SK-N-SH (cell line): ENCODE measurements around the gene SHANK2. TPM values are rescaled to one million over a fixed set of nuclear protein-coding genes. Genes with fewer than 3 reads are reported as not detected.

Experiments used
- CTCF ChIA-PET: fragments of 300-600, 350-600 bp; formaldehyde crosslinking; extraction: SDS; loops from one replicate; lab custom pipeline; 2021; lab: Yijun Ruan, JAX
- POLR2A ChIA-PET: fragments of 350-600 bp; sonication (Branson Sonifier 250); formaldehyde crosslinking; extraction: SDS; loops from one replicate; lab custom pipeline; 2020; ENCODE audit warnings: antibody characterized with exemption, inconsistent platforms; lab: Yijun Ruan, JAX
- DNase-seq: peaks from one replicate; pipeline ENCODE4 v3.0.0; 2012
- H2AFZ ChIP-seq: fragments of 200-600 bp; sonication (generic); 2 replicates; pipeline ENCODE4 v1.8.1; 2016; ENCODE audit warnings: antibody characterized with exemption, mild to moderate bottlenecking, low read depth
- H3F3A ChIP-seq: fragments of 200-600 bp; sonication (generic); replicated peaks from 2 replicates; pipeline ENCODE3; 2016; ENCODE audit warnings: antibody characterized with exemption, mild to moderate bottlenecking; ENCODE audit not compliant: insufficient read depth
- H3K27ac ChIP-seq, 2 experiments: fragments of 200-500 bp in 1 of 2; fragments of 200-600 bp in 1 of 2; sonication (Bioruptor generic) in 1 of 2; sonication (generic), shearing (Covaris generic) in 1 of 2; 2 replicates each; pipeline versions ENCODE4 v1.5.1 to v1.6.1; 2014 to 2016; ENCODE audit warnings: low read depth in 2 of 2, inconsistent platforms in 1 of 2, low read length in 1 of 2, mild to moderate bottlenecking in 1 of 2, mixed read lengths in 1 of 2
- H3K27me3 ChIP-seq: fragments of 200-600 bp; sonication (generic), shearing (Covaris generic); 2 replicates; pipeline ENCODE4 v1.6.1; 2016; ENCODE audit warnings: mixed run types; ENCODE audit not compliant: insufficient read depth
- H3K36me3 ChIP-seq, 2 experiments: fragments of 200-500 bp in 1 of 2; fragments of 200-600 bp in 1 of 2; sonication (Bioruptor generic) in 1 of 2; sonication (generic) in 1 of 2; replicated peaks in 1 of 2; 2 replicates each; pipeline versions ENCODE3 to v1.5.1; 2014 to 2016; ENCODE audit warnings: low read length in 1 of 2, mild to moderate bottlenecking in 1 of 2; ENCODE audit not compliant: insufficient read depth in 2 of 2, control insufficient read depth in 1 of 2
- H3K4me1 ChIP-seq, 2 experiments: fragments of 200-500 bp in 1 of 2; fragments of 200-600 bp in 1 of 2; sonication (Bioruptor generic) in 1 of 2; sonication (generic), shearing (Covaris generic) in 1 of 2; 2 replicates each; pipeline versions ENCODE4 v1.5.1 to v1.6.1; 2014 to 2016; ENCODE audit warnings: low read depth in 1 of 2, low read length in 1 of 2, mixed run types in 1 of 2; ENCODE audit not compliant: insufficient read depth in 2 of 2, control insufficient read depth in 1 of 2
- H3K4me2 ChIP-seq: fragments of 200-600 bp; sonication (generic), shearing (Covaris generic); 2 replicates; pipeline ENCODE4 v1.6.1; 2017; ENCODE audit warnings: mixed run types
- H3K4me3 ChIP-seq, 2 experiments: fragments of 200-500 bp in 1 of 2; fragments of 200-600 bp in 1 of 2; sonication (Bioruptor generic) in 1 of 2; sonication (generic), shearing (Covaris generic) in 1 of 2; 2 replicates each; pipeline versions ENCODE4 v1.5.1 to v1.8.1; 2014 to 2016; ENCODE audit warnings: low read depth in 2 of 2, inconsistent platforms in 1 of 2, low read length in 1 of 2, mild to moderate bottlenecking in 1 of 2, mixed read lengths in 1 of 2, moderate library complexity in 1 of 2
- H3K79me2 ChIP-seq: fragments of 200-600 bp; sonication (generic); 2 replicates; pipeline ENCODE4 v1.8.1; 2017; ENCODE audit warnings: mild to moderate bottlenecking; ENCODE audit not compliant: insufficient read depth
- H3K9ac ChIP-seq: fragments of 200-600 bp; sonication (generic); 2 replicates; pipeline ENCODE4 v1.6.1; 2017; ENCODE audit warnings: mixed run types
- H3K9me2 ChIP-seq: fragments of 200-600 bp; sonication (generic); 2 replicates; pipeline ENCODE4 v1.6.1; 2017; ENCODE audit warnings: mixed run types
- H3K9me3 ChIP-seq: fragments of 200-600 bp; sonication (generic); 2 replicates; pipeline ENCODE4 v1.6.1; 2017; ENCODE audit warnings: mixed run types, mild to moderate bottlenecking, moderate library complexity
- H4K20me1 ChIP-seq: fragments of 200-600 bp; sonication (generic); 2 replicates; pipeline ENCODE4 v1.6.1; 2017; ENCODE audit warnings: mild to moderate bottlenecking, mixed run types; ENCODE audit not compliant: insufficient read depth
- CHD2 ChIP-seq: fragments of 150-350 bp; IDR thresholded peaks from 2 replicates; pipeline ENCODE4 v1.6.1; 2018; ENCODE audit warnings: low read length; ENCODE audit not compliant: partially characterized antibody
- GATA2 ChIP-seq: sonication (generic); formaldehyde crosslinking; IDR thresholded peaks from 2 replicates; pipeline ENCODE4 v1.5.0; 2020; ENCODE audit warnings: mild to moderate bottlenecking, missing genetic modification reagents
- JUND ChIP-seq: IDR thresholded peaks from 2 replicates; pipeline ENCODE4 v1.4.0; 2012
- MEF2A ChIP-seq: IDR thresholded peaks from 2 replicates; pipeline ENCODE4 v1.4.0; 2012; ENCODE audit warnings: low read depth, borderline replicate concordance
- NRF1 ChIP-seq: IDR thresholded peaks from 2 replicates; pipeline ENCODE4 v1.6.1; 2012; ENCODE audit warnings: low read depth, mild to moderate bottlenecking, low read length
- RAD21 ChIP-seq: IDR thresholded peaks from 2 replicates; pipeline ENCODE4 v1.6.1; 2012; ENCODE audit warnings: mild to moderate bottlenecking, low read length
- RCOR1 ChIP-seq: fragments of 150-350 bp; IDR thresholded peaks from 2 replicates; pipeline ENCODE4 v1.6.1; 2017; ENCODE audit warnings: antibody characterized with exemption, low read length
- RFX5 ChIP-seq: IDR thresholded peaks from 2 replicates; pipeline ENCODE4 v1.6.1; 2012; ENCODE audit warnings: mild to moderate bottlenecking, improper control_type of control experiment, low read length
- TEAD4 ChIP-seq: IDR thresholded peaks from 2 replicates; pipeline ENCODE4 v1.4.0; 2012; ENCODE audit warnings: mild to moderate bottlenecking, borderline replicate concordance; ENCODE audit not compliant: insufficient read depth
- whole genome bisulfite sequencing: methylation state at CpG from one replicate; pipeline ENCODE4 v1.1.6; 2017; ENCODE audit warnings: low lambda C conversion rate; 5-methylcytosine and 5-hydroxymethylcytosine counted together
- polyA plus RNA-seq, 3 experiments: library from polyadenylated mRNA; depleted of rRNA; stranded (reverse); fragments of >200 nt; gene quantifications; 2 replicates each; pipeline ENCODE4 v1.2.3, GENCODE V29; 2012
- TF ChIP-seq, protein P1 (sequence below): IDR thresholded peaks from 2 replicates; pipeline ENCODE4 v1.4.0; 2012; ENCODE audit warnings: low read depth
- TF ChIP-seq, protein P2 (sequence below): fragments of 150-350 bp; IDR thresholded peaks from 2 replicates; pipeline ENCODE4 v1.6.1; 2016; ENCODE audit warnings: mild to moderate bottlenecking, low read depth, low read length
- TF ChIP-seq, protein P3 (sequence below): fragments of 150-350 bp; IDR thresholded peaks from 2 replicates; pipeline ENCODE4 v1.6.1; 2017; ENCODE audit warnings: antibody characterized with exemption, low read length, low read depth, borderline replicate concordance
- TF ChIP-seq, protein P4 (sequence below): IDR thresholded peaks from 2 replicates; pipeline ENCODE4 v1.4.0; 2012; ENCODE audit warnings: low read depth, borderline replicate concordance
- TF ChIP-seq, protein P5 (sequence below): fragments of 200-600 bp; sonication (generic); IDR thresholded peaks from 2 replicates; pipeline ENCODE4 v1.6.1; 2017; ENCODE audit warnings: antibody characterized with exemption, mild to moderate bottlenecking, moderate library complexity
- TF ChIP-seq, protein P6 (sequence below): IDR thresholded peaks from 2 replicates; pipeline ENCODE4; 2012
- TF ChIP-seq, protein P7 (sequence below): IDR thresholded peaks from 2 replicates; pipeline ENCODE4 v1.4.0; 2012; ENCODE audit warnings: low read depth, borderline replicate concordance
- TF ChIP-seq, protein P8 (sequence below): IDR thresholded peaks from 2 replicates; pipeline ENCODE4 v1.6.1; 2012; ENCODE audit warnings: mild to moderate bottlenecking, low read depth, low read length, moderate library complexity

Gene SHANK2
- polyA plus RNA-seq, 1 of the 3 experiments (the other 2 are of a cell fraction), result under 0.01 TPM

DNA sequence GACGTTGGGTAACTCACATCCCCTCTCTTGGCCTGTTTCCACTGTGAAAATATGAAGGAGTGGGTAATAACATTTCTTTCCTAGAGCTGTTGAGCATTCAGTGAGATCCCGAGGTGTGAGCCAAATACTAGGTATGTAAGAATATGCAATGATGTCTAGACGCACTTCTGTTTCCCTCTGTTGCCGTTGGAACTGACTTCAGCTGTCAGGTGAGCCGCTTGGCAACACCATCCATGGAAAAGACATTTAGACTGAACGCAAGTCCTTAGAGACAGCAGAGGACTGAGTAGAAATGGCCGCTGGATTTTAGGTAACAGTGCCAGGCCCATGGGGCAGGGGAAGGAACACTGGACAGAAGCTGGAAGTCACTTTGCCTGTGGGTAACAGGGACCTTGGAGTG, 29.5 kb upstream of the SHANK2 start:
- Histone ChIP-seq H3K9ac (no peak overlapping the region), H3K4me2 (no peak overlapping the region), H3F3A (no peaks in the 10 kb centered on the region), H3K9me3 (no peaks in the 10 kb centered on the region), H2AFZ (no peak overlapping the region), H3K27ac (no peak overlapping the region), H3K4me1 (peaks cover 0 to 14% of the 10 kb centered on the region in 2 experiments; a peak in 1 of 4 replicates), H3K36me3 (no peaks in the 10 kb centered on the region), H3K4me3 (no peak overlapping the region), H4K20me1 (no peaks in the 10 kb centered on the region), H3K79me2 (no peaks in the 10 kb centered on the region), H3K27me3 (no peaks in the 10 kb centered on the region), H3K9me2 (no peaks in the 10 kb centered on the region)
- no peak for DNase-seq
- CTCF ChIA-PET, result no interaction called here
- POLR2A ChIA-PET, result no interaction called here
- WGBS, result 47% methylated on average over 7 of the region's 7 CpGs
- TF ChIP-seq, protein P1, sequence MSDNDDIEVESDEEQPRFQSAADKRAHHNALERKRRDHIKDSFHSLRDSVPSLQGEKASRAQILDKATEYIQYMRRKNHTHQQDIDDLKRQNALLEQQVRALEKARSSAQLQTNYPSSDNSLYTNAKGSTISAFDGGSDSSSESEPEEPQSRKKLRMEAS, result no peak
- TF ChIP-seq, protein P2, sequence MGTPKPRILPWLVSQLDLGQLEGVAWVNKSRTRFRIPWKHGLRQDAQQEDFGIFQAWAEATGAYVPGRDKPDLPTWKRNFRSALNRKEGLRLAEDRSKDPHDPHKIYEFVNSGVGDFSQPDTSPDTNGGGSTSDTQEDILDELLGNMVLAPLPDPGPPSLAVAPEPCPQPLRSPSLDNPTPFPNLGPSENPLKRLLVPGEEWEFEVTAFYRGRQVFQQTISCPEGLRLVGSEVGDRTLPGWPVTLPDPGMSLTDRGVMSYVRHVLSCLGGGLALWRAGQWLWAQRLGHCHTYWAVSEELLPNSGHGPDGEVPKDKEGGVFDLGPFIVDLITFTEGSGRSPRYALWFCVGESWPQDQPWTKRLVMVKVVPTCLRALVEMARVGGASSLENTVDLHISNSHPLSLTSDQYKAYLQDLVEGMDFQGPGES, result no peak
- TF ChIP-seq RCOR1 (no peak), RFX5 (no peak), MEF2A (no peak), CHD2 (no peak), NRF1 (no peak), TEAD4 (no peak), JUND (no peak), GATA2 (no peak)
- TF ChIP-seq, protein P3, sequence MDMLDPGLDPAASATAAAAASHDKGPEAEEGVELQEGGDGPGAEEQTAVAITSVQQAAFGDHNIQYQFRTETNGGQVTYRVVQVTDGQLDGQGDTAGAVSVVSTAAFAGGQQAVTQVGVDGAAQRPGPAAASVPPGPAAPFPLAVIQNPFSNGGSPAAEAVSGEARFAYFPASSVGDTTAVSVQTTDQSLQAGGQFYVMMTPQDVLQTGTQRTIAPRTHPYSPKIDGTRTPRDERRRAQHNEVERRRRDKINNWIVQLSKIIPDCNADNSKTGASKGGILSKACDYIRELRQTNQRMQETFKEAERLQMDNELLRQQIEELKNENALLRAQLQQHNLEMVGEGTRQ, result no peak
- TF ChIP-seq, protein P4, sequence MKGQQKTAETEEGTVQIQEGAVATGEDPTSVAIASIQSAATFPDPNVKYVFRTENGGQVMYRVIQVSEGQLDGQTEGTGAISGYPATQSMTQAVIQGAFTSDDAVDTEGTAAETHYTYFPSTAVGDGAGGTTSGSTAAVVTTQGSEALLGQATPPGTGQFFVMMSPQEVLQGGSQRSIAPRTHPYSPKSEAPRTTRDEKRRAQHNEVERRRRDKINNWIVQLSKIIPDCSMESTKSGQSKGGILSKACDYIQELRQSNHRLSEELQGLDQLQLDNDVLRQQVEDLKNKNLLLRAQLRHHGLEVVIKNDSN, result no peak
- TF ChIP-seq, protein P5, sequence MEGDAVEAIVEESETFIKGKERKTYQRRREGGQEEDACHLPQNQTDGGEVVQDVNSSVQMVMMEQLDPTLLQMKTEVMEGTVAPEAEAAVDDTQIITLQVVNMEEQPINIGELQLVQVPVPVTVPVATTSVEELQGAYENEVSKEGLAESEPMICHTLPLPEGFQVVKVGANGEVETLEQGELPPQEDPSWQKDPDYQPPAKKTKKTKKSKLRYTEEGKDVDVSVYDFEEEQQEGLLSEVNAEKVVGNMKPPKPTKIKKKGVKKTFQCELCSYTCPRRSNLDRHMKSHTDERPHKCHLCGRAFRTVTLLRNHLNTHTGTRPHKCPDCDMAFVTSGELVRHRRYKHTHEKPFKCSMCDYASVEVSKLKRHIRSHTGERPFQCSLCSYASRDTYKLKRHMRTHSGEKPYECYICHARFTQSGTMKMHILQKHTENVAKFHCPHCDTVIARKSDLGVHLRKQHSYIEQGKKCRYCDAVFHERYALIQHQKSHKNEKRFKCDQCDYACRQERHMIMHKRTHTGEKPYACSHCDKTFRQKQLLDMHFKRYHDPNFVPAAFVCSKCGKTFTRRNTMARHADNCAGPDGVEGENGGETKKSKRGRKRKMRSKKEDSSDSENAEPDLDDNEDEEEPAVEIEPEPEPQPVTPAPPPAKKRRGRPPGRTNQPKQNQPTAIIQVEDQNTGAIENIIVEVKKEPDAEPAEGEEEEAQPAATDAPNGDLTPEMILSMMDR, result no peak

DNA sequence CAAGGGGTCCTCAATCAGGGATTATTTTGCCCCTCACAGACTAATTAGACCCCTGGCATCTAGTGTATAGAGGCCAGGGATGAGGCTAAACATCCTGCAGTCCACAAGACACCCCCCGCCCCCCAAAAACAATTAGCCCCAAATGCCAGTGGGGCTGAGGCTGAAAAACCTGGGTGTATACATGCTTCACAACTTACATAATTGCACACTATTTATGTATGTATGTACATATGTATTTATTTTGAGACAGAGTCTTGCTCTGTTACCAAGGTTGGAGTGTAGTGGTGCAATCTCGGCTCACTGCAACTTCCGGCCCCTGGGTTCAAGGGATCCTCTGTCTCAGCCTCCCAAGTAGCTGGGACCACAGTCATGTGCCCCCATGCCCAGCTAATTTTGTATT, 28.8 kb upstream of the SHANK2 start:
- DNase-seq, result no peak
- H3K4me1 ChIP-seq, result peaks cover 0 to 8% of the 10 kb centered on the region in 2 experiments; a peak in 1 of 4 replicates
- H3K79me2 ChIP-seq, result no peaks in the 10 kb centered on the region
- H3K9me2 ChIP-seq, result no peaks in the 10 kb centered on the region
- H3K4me3 ChIP-seq, result no peak overlapping the region
- no peak overlapping the region for H3K9ac ChIP-seq
- no peaks in the 10 kb centered on the region for H3K36me3 ChIP-seq
- H3F3A ChIP-seq, result no peaks in the 10 kb centered on the region
- no peaks in the 10 kb centered on the region for H3K27me3 ChIP-seq
- 80% methylated on average over 3 of the region's 3 CpGs for WGBS
- no peaks in the 10 kb centered on the region for H3K9me3 ChIP-seq
- no peak overlapping the region for H3K4me2 ChIP-seq
- CTCF ChIA-PET, result no interaction called here
- no peak overlapping the region for H2AFZ ChIP-seq
- H3K27ac ChIP-seq, result no peak overlapping the region
- POLR2A ChIA-PET, result no interaction called here
- no peaks in the 10 kb centered on the region for H4K20me1 ChIP-seq
- TF ChIP-seq RFX5 (no peak), RAD21 (no peak)
- TF ChIP-seq, protein P6, sequence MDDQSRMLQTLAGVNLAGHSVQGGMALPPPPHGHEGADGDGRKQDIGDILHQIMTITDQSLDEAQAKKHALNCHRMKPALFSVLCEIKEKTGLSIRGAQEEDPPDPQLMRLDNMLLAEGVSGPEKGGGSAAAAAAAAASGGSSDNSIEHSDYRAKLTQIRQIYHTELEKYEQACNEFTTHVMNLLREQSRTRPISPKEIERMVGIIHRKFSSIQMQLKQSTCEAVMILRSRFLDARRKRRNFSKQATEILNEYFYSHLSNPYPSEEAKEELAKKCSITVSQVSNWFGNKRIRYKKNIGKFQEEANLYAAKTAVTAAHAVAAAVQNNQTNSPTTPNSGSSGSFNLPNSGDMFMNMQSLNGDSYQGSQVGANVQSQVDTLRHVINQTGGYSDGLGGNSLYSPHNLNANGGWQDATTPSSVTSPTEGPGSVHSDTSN, result no peak
- TF ChIP-seq, protein P7, sequence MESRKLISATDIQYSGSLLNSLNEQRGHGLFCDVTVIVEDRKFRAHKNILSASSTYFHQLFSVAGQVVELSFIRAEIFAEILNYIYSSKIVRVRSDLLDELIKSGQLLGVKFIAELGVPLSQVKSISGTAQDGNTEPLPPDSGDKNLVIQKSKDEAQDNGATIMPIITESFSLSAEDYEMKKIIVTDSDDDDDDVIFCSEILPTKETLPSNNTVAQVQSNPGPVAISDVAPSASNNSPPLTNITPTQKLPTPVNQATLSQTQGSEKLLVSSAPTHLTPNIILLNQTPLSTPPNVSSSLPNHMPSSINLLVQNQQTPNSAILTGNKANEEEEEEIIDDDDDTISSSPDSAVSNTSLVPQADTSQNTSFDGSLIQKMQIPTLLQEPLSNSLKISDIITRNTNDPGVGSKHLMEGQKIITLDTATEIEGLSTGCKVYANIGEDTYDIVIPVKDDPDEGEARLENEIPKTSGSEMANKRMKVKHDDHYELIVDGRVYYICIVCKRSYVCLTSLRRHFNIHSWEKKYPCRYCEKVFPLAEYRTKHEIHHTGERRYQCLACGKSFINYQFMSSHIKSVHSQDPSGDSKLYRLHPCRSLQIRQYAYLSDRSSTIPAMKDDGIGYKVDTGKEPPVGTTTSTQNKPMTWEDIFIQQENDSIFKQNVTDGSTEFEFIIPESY, result no peak
- TF ChIP-seq, protein P8, sequence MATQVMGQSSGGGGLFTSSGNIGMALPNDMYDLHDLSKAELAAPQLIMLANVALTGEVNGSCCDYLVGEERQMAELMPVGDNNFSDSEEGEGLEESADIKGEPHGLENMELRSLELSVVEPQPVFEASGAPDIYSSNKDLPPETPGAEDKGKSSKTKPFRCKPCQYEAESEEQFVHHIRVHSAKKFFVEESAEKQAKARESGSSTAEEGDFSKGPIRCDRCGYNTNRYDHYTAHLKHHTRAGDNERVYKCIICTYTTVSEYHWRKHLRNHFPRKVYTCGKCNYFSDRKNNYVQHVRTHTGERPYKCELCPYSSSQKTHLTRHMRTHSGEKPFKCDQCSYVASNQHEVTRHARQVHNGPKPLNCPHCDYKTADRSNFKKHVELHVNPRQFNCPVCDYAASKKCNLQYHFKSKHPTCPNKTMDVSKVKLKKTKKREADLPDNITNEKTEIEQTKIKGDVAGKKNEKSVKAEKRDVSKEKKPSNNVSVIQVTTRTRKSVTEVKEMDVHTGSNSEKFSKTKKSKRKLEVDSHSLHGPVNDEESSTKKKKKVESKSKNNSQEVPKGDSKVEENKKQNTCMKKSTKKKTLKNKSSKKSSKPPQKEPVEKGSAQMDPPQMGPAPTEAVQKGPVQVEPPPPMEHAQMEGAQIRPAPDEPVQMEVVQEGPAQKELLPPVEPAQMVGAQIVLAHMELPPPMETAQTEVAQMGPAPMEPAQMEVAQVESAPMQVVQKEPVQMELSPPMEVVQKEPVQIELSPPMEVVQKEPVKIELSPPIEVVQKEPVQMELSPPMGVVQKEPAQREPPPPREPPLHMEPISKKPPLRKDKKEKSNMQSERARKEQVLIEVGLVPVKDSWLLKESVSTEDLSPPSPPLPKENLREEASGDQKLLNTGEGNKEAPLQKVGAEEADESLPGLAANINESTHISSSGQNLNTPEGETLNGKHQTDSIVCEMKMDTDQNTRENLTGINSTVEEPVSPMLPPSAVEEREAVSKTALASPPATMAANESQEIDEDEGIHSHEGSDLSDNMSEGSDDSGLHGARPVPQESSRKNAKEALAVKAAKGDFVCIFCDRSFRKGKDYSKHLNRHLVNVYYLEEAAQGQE, result no peak
